Measurements from ENCODE around the gene PCYT1A.
"Not testable (repeated sequence)": the region's sequence is repeated elsewhere in the genome, so short reads cannot be mapped to it uniquely, and the experiment has no call there.

PCYT1A gene

DNA sequence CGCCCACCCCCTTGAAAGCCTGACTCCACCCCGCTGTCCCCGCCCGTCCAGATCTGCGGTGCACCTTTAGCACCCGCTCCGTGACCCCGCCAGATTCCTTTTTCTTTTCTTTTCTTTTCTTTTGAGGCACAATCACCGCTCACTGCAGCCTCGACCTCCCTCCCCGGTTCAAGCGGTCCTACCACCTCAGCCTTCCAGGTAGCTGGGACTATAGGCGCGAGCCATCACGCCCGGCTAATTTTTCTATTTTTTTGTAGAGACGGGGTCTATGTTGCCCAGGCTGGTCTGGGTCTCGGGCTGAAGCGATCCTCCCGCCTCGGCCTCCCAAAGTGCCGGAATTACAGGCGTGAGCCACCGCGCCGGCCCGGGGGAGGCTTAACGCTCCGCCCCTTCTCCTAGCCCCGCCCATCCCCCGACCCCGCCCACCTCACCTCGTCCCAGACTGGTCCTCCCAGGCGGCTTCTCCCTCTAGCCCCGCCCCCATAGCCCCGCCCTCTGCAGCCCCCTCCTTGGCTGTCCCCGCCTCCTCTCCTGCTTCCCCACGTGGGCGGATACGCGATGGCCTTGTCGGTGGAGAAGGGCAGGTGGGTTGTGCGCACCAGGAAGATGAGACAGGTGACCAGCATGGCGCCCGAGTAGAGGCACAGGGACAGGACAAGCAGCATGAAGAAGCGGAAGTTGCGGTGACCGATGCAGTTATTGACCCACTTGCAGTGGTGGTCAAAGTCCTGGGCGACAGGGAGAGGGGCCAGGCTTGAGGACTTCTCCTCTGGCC, 79.5 kb downstream of the PCYT1A start:
- peak overlapping the region; percentile 20; the same call in 1 of the 2 replicates for H3K4me3 ChIP-seq (replicated peaks; ENCODE audit: low read depth, low read length)
- DNase-seq (ENCODE audit: extremely low read depth, low read depth) = no peak
- TF ChIP-seq, protein P1, sequence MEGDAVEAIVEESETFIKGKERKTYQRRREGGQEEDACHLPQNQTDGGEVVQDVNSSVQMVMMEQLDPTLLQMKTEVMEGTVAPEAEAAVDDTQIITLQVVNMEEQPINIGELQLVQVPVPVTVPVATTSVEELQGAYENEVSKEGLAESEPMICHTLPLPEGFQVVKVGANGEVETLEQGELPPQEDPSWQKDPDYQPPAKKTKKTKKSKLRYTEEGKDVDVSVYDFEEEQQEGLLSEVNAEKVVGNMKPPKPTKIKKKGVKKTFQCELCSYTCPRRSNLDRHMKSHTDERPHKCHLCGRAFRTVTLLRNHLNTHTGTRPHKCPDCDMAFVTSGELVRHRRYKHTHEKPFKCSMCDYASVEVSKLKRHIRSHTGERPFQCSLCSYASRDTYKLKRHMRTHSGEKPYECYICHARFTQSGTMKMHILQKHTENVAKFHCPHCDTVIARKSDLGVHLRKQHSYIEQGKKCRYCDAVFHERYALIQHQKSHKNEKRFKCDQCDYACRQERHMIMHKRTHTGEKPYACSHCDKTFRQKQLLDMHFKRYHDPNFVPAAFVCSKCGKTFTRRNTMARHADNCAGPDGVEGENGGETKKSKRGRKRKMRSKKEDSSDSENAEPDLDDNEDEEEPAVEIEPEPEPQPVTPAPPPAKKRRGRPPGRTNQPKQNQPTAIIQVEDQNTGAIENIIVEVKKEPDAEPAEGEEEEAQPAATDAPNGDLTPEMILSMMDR (IDR thresholded peaks at IDR 0.05; ENCODE audit: low read depth, low read length, missing control alignments) = no peak

DNA sequence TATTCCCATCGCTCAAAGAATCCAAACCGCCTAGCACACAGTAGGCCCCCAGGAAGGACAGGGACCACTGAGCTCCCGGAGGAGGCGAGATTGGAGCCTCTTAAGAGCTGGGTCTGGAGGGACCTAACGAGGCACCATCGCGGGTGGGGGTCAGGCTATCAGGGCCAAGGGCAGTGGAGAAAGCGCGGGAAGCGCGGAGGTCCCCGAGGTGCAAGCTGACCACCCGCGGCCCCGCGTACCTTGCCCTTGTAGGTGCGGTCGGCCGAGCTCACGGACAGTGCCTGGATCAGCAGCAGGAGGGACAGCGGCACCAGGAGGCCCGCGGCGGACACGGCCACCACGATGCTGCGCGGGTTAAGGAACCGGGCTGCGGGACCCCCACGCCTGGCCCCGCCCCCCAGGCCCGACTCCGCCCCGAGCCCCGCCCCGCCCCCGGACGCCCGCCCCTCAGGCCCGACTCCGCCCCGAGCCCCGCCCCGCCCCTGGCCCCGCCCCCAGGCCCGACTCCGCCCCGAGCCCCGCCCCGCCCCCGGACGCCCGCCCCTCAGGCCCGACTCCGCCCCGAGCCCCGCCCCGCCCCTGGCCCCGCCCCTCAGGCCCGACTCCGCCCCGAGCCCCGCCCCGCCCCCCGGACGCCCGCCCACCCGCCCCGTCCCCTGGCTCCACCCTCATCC, 80.2 kb downstream of the PCYT1A start:
- TF ChIP-seq, protein P1 (IDR thresholded peaks at IDR 0.05; ENCODE audit: low read depth, low read length, missing control alignments) = no peak
- no peak for DNase-seq (ENCODE audit: extremely low read depth, low read depth)
- no peak overlapping the region for H3K4me3 ChIP-seq (replicated peaks; ENCODE audit: low read depth, low read length)

DNA sequence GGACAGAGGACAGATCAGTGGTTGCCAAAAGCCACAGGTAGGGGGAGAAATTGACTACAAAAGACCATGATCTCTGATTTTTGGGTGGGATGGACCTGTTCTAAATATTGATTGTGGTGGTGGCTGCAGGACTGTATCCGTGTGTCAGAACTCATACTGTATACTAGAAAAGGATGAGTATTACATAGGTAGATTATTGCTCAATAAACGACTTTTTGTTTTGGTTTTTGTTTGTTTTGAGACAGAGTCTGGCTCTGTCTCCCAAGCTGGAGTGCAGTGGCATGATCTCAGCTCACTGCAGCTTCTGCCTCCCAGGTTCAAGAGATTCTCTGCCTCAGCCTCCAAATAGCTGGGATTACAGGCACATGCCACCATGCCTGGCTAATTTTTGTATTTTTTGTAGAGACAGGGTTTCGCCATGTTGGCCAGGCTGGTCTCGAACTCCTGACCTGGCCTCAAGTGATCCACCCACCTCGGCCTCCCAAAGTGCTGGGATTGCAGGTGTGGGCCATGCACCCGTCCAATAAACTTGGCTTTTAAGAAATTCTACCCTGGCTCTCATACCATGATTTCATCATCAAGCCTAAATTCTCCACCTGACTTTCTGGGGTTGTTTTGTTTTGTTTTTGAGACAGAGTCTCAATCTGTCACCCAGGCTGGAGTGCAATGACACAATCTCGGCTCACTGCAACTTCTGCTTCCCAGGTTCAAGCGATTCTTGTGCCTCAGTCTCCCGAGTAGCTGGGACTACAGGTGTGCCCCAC, 81.9 kb downstream of the PCYT1A start:
- not testable (repeated sequence) for DNase-seq (ENCODE audit: extremely low read depth, low read depth); H3K4me3 ChIP-seq (replicated peaks; ENCODE audit: low read depth, low read length)

DNA sequence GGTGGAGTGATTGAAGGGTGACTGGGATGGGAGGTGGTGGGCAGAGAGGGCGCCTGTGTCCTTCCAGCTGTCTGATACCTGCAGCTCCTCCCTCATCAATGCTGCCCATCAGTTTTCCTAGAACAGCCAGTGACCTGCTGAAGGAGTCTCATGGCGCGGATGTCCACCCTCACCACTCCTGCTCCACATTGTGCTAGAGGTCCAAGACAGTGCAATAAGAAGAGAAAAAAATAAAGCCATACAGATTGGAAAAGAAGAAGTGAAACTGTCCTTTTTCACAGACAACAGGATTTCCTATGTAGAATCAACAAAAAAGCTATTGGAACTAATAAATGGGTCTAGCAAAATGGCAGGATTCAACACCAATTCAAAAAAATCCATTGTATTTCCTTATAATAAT, 83.7 kb downstream of the PCYT1A start:
- no peak for DNase-seq (ENCODE audit: extremely low read depth, low read depth)
- TF ChIP-seq, protein P1 (IDR thresholded peaks at IDR 0.05; ENCODE audit: low read depth, low read length, missing control alignments) = no peak
- H3K4me3 ChIP-seq (replicated peaks; ENCODE audit: low read depth, low read length) = no peak overlapping the region

DNA sequence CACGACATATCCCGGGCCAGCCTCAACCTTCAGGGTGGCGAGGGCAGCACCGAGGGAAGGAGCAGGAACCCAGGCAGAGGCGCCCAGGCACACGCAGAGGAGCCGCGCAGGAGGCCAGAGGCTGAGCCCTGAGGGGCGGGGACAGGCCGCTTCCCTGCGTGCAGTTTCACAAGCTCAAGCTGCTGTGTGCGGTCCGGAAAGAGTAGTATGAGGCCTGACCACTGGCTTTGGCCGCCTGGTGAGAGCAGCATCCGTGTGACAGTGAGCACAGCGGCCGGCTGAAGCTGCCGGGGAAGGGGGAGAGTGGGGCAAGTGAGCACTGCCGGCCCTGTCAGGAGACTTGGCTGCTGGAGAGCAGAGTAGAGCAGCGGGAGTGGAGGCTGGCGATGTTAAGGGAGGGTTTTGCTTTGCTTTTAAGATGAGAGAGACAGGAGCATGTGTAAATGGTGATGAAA, 85.0 kb downstream of the PCYT1A start:
- no peak for DNase-seq (ENCODE audit: extremely low read depth, low read depth)
- TF ChIP-seq, protein P1 (IDR thresholded peaks at IDR 0.05; ENCODE audit: low read depth, low read length, missing control alignments) = no peak

DNA sequence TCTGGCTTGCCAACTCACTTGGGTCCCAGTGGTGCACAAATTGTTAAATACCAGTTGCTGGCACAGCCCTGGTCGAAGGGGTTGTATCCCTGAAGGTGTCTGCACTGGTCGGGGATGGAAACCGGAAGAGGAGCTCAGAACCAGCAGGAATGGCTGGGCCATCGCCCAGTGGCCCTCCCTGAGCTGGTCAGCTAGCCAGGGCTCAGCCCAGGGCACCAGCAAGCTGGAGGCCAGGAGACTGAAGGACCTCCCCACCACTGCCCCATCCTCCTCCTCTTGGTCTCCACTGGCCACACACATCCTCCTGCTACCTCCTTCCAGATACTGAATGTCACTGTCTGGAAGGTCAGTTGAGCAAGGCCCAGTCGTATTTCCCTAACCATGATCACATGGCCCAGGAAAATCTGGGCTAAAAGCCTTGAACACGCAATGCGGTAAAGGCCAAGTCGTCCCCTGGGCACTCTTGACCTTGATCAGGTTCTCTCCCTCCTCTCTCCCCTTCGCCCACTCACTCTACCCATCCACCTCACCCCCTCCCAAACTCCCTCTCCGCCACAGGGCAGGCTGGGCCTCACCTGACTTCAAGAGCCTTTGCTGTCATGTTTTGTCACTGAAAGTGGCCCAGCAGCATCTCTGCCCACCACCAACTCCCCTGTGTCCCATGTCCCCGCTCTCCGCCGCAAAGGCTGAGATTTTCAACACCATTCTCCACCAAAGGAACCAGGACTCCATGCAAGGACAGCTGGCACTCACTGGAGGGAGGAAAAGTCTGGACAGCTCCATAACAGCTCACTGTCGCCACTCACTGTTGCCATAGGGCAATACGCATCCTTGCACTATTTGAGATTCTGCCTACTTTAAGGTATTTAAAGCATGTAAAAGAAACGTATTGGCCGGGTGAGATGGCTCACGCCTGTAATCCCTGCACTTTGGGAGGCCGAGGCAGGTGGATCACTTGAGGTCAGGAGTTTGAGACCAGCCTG, 88.5 kb downstream of the PCYT1A start:
- TF ChIP-seq, protein P1 (IDR thresholded peaks at IDR 0.05; ENCODE audit: low read depth, low read length, missing control alignments) = no peak
- DNase-seq (ENCODE audit: extremely low read depth, low read depth) = no peak
- no peak overlapping the region for H3K4me3 ChIP-seq (replicated peaks; ENCODE audit: low read depth, low read length)

More for the DNA sequence above, 85.0 kb downstream of the PCYT1A start:
- no peak overlapping the region for H3K4me3 ChIP-seq (replicated peaks; ENCODE audit: low read depth, low read length)

All from HFF-Myc (cell line).